Kidney tubule cell (primary cell): ENCODE results near the gene CH25H.
"Not testable (repeated sequence)": the region's sequence is repeated elsewhere in the genome, so short reads cannot be mapped to it uniquely, and the experiment has no call there.

Experiments used
- DNase-seq: peaks from one replicate; pipeline ENCODE4 v3.0.0-alpha.2; 2018; ENCODE audit warnings: low spot score

Gene CH25H

DNA sequence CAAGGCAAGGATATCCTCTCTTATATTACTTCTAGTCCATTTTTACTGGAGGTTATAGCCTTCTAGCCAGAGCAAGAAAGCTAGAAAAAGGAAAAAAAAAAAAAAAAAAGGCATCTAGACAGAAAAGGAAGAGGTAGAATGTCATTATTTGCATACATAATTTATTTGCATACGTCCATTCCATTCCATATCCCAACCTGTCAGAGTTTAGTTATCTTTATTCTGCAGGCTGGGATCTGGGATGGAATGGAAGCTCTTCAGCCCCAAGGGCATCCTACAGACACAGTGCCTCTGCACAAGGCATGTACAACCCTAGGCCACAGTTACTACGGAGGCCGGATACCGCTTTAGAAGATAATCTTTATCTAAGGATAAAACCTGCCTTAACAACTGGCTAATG is 9.6 kb downstream of the CH25H start:
- no peak for DNase-seq

DNA sequence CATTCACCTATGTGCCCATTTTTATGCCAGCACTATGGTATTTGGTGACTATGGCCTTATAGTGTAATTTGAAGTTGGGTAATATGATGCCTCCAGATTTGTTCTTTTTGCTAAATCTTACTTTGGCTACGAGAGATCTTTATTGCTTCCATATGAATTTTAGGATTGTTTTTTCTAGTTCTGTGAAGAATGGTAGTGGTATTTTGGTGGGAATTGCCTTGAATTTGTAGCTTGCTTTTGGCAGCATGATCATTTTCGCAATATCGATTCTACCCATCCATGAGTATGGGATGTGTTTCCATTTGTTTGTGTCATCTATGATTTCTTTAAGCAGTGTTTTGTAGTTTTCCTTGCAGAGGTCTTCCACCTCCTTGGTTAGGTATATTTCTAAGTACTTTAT is 15.8 kb downstream of the CH25H start:
- not testable (repeated sequence) for DNase-seq

DNA sequence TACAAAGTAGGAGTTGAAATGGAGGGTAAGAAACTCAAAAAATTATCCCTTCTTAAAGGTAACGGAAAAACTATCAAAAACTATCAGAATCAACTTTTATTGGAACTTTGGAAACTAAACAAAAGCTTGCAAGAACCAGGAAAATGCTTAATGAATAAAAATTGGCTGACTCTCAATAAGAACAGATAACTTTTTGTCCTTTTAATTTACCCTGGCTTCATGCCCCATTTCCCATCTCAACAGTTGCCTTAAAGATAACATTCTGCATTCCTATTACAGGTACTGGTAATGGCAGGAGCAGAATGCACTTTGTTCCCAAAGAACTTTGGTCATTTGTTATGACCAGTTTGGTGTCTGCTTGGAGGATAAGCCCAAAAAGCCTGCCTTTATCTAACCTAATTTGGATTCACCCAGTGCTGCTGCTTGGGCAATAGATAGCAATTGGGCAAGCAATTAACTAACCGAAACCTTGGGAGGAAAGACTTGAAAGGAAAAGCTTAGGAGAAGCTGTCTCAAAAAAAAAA is 17.8 kb downstream of the CH25H start:
- no peak for DNase-seq

DNA sequence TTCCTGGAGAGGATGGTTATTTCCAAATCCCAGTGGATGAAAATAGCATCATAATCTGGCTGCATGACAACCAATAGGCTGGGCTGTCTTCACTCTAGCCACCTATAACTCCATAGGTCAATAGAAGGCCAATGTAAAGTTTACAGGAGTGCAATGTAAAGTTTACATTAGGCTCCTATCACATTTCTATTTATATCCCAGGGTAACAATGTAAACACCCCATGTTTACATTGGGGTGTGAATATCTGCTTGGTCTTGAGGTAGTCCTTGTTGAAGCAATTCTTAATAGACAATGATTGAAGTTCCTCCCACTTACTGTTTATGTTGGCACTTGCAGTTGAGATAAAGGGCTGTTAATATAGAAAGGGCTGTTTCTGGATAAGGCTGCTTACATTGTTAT is 21.5 kb downstream of the CH25H start:
- DNase-seq: no peak

DNA sequence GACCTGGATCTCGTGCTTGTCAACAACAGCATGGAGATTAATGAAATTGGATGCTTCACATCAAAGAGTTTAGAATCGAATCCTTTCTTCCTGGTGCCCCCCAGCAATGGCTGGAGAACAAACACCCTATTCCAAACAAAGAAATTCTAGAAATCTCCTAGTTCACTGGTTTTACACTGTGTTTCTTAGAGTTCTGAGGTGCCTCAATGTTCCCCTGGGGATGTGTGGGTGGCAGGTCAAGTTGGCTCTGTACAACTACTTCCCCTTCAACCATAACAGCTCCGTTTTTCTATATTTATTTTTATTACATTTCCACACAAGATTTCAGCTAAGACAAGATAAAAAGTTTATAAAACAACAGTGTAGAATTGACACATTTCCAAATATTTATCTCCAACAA is 22.5 kb downstream of the CH25H start:
- DNase-seq: no peak

DNA sequence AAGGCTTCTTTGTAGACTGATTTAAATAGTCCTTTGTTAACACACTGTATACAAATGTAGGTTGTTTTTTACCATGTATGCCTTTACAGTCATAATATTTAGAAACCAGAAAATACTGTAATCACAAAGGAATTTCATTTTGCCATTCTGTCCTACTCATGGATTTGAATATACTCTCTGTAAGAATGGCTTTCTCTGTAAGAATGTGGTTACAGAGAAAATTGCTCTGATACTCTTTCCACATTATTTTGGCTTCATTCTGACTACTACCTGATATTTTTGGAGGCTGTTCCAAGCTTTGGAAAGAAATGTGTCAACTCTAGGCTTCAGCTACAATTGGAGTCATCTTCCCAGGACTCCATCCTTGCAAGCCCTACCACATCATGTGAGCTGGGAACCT is 23.5 kb downstream of the CH25H start:
- no peak for DNase-seq

DNA sequence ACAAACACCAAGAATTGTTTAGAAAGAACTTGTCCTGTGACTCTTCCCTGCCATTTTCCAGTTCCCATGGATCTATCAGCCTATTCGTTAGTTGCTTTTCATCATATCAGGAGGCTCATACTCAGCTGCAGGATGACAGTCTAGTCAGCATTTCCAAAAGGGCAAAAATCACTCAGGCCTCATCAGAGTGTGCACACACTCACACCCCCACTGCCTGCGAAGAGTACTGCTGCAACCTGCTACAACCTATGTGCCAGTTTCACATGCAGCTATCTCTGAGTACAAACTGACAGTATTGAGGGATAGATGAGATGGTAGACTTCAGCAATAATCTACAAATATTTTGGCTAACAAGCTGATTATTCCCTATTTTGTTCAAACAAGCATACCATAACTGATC is 24.2 kb downstream of the CH25H start:
- DNase-seq: no peak

DNA sequence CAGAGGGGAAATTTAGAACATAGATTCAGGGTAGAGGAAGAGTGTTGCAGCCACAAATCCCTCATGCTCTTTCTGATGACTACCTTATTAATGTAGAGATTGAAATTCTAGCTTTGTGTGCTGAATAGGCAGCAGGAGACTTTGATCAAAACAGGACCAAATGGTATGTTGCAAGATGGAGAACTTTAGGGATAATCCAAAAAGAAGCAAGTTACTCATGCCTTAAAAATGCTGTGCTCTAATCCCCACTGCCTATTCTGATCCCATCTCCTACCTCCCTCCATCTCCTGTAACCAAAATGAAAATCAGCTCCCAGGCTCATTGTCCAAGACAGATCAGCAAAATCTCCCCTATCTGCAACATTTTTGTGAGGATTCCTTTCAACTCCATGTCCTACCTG is 31.3 kb downstream of the CH25H start:
- DNase-seq: no peak

DNA sequence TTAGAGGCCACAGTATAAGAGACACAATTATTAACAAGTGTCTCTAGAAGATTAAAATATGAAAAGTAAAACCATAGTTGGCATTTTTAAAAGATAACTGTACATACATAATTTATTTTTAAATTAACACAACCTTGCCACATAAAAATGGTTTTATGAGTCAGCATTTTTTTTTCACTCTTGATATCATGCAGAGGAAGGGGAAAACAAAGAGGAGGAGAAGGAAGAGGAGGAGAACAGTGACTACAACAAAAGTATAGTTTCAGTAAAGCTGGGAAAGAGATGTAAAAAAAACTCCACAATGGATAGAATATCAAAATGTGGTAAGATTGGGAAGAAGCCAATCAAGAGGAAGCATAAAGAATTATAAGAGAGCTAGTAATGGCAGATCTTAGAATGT is 34.0 kb downstream of the CH25H start:
- no peak for DNase-seq

DNA sequence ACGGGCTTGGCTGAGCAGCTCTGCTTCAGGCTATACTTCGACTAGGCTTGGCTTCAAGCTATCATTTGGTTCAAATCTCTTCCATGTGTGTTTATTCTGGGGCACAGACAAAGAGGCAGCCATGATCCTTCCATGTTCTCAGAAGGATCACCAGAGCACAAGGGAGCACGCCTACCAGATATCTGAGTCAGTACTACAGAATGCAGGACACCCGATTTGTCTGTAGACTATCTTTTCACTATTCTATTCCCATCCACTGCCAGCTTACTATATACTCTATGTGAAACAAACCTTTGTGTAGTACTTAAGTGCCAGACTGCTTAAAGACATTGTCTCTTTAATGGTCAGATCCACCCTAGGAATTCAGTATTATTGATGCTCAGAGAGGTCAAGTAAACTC is 35.1 kb downstream of the CH25H start:
- DNase-seq: no peak

DNA sequence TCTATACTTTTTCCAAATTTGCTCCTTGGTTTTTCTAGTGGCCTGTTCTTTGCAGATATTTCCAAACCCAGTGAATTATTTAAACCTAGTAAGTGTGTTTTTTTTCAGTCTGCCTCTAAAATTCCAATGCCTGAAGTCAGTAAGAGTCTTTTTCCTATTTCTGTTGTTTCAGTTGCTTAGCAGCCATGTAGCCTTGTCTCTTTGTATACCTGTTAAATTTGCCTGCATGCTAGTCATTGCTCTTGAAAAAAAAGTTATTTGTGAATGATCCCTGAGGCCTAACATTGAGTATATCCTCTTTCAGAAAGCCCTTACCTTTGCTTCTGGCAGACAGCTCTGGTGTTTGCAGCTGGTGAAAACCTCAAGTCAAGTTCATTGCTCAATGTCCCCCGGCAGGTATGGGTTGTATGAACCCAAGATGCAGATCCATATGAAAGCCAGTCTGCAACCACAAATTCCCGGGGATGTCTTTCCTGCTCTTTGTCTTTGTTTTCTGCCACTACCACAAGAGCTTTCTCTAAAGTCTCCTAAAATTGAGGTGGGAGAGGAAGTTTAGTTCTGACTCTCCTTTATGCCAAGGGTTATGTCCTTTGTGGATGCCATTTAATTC is 35.7 kb downstream of the CH25H start:
- DNase-seq: no peak

DNA sequence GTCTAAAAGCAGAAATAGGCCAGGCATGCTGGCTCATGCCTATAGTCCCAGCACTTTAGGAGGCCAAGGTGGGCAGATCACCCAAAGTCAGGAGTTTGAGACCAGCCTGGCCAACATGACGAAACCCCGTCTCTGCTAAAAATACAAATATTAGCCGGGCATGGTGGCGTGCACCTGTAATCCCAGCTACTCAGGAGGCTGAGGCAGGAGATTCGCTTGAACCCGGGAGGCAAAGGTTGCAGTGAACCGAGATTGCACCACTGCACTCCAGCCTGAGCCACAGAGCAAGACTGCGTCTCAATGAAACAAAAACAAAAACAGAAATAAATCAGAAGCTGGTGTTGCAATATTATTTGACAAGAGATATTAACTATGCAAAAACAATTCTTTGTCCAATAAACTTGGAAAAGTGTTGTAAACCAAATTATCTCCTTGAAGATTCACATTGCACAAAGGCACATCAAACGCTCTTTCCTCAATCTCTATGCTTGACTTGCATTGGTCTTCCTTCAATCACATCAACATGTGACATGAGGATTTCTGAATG is 38.7 kb downstream of the CH25H start:
- not testable (repeated sequence) for DNase-seq

DNA sequence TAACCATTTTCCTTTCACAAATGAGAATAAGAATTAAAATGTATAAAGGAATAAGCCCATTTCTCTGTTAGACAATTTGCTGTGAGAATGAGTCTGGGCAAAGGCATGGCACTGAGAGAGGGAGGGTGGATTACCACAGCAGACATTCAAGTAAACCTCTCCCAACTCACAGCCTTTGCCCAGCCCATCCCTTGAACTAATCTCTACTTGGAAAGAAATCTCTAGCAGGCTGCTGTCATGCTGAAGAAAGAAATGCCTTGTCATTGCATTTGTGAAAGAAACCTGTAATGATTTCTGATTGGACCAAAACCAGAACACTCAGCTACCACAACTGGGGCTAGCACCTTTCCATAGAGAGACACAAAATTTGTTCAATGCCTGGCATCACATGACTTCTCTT is 39.2 kb downstream of the CH25H start:
- no peak for DNase-seq

DNA sequence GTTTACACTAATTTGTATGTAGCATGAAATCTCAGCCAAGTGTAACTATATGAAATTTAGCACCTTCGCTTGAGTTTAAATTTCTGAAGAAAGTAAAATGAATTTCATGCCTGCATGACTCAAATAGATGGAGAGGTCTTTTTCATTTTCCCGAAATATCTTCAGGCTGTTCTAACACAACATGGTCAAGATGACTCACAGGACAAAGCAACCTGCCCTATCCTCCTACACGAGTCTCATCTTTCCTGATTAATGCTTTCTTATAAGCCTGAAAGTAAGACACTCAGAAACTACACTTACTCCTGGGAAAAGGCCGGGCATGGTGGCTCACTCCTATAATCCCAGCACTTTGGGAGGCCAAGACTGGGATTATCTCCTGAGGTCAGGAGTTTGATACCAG is 41.2 kb downstream of the CH25H start:
- no peak for DNase-seq

DNA sequence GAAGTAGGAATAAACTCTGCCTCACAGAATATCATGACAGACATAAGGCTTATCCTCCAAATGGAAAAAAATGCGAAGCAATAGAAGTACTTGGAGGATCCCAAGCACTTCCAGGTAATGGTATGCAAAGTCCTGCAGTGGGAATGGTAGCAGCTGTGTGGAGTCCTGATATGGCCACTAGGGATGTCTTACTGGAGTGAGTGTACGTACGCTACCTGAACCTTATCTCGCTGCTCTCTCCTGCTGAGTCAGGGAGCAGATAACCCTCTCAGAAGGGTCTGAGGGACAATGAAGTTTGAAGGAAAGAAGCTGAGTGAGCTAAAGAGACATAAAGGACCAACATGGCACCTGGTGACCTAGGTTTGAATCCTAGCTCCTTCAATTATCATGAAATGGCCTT is 42.2 kb downstream of the CH25H start:
- DNase-seq: no peak

DNA sequence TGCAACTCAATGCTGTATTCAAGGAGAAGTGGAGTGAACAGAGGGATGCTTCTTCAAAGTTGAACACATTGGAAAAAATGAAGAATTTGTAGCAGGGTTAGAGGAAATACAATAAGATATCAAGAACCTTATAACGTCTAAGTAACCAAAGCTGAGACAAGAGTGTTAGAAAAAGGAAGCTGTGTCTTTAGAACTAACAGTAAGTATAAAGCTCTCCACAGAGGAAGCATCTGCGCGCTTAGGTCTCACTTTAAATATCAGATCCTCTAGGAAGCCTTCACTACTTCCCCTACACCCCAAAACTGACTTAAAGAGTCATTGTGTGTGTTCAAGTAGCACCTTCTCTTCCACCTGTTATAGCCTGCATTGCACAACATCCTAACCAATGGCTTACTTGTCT is 43.0 kb downstream of the CH25H start:
- DNase-seq: no peak

DNA sequence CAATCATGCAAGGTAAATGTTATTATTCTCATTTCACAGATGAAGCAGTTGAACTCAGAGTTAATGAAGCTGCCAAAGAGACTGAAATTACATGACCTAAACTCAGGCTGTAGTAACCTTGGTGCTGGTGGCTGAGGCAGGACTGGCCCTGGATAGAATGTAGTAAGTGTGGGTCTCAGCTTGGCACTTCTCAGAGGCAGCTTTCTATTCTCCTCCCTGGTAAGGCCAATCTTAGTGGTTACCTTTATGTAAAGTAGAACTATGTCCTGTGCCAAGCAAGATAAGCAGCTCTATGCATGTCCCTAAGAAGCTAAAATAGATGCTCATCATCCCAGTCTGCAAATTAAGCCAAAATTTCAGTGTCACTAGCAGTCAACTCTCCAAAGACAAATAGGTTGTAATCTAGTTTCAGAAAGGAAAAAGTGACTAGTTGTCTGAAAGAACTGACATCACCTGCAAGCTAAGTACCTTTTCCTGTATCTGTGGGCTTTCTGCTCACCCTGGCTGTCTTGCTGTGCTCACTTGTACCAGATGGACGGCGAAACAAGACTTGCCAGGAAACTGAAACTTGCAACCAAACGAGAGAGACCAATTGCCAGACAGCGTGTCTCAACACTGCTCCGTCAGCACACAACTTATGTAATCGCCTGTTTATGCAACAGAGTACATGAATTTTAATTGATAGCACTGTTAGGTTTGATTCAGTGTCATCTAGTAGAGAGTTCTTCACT is 43.7 kb downstream of the CH25H start:
- no peak for DNase-seq

DNA sequence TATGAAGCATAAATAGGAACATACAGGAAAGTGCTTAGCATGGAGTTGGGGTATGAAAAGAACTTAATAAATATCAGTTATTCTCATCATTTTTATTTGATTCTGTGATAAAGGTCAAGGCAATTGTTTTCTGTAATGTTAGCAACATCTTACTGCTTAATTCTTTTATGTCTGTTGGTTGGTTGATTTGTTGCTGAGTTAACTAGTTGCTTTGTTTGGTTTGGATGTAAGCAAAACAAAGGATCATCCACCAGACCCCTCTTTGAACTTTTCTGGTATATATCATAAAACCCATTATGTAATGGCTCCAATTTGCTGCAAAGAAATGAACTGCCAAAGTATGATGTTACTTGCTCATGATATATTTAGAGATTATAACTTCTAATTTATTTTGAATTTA is 44.5 kb downstream of the CH25H start:
- no peak for DNase-seq

DNA sequence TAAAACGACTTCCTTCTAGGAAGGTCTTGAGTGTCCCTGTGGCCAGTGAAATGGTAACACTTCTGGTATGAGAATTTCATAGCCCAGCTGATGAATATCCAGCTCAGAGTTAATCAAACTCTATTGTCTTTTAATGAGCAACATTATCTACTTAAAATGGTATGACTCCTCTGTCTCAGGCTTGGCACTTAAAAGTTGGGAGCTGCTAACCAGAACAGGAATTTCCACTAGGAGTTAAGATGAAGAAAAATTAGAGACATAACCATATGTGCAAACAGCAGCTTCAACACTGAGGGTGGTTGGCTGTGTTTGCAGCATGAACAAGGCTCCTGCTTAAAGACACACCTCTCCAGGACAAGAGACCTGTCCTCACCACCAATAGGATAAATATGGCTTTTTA is 46.8 kb downstream of the CH25H start:
- no peak for DNase-seq

DNA sequence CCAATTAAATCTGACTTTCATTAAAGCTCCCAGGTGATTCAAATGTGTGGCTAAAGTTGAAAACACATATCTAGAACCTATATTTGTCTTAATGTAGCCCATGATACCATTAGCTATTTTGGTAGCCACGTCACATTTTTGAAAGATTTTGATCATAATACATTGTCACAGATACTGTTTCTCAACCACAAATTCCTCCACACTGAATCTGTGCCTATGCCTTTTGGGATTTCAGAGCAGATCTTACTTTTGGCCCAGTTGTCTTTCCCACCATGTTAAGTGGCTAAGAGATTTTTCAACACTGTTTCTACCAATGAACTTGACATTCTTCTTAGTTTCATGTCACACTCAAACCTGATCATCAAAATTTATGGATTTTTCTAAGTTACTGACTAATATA is 47.4 kb downstream of the CH25H start:
- no peak for DNase-seq

DNA sequence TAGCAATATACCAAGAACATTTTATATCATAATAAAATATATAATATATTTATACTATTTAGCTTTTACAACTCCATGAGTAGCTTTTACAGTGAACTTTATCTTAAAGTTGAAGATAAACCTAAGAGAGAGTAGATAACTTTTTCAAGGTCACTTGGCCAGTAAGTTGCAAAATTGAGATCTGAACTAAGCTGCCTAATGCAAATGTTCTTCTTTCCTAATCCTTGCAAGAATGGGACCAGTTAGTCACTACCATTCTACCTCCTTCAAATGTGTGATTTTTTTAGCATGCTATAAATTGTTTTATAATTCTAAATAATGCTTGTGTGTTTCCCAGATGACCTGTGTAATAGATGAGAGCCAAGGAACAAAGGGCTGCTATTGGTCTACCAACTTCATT is 47.8 kb downstream of the CH25H start:
- no peak for DNase-seq

DNA sequence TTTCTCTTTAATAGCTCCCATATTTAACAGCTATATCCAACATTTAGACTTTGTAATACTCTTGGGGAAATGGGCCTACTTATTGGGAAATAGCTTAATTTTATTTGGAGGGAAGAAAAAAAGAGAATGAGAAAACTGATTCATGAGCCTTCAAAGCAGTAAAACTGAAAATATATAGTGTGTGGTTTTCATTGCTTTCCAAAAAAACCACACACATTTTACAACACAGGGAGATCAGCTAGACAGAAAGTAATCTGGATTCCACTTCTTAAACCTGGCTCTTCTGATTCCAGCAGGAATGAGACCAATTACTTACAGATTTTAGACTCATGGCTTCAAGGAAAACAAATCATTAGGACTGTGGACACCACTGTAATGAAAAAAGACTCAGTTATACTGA is 48.7 kb downstream of the CH25H start:
- peak; percentile 15 for DNase-seq

DNA sequence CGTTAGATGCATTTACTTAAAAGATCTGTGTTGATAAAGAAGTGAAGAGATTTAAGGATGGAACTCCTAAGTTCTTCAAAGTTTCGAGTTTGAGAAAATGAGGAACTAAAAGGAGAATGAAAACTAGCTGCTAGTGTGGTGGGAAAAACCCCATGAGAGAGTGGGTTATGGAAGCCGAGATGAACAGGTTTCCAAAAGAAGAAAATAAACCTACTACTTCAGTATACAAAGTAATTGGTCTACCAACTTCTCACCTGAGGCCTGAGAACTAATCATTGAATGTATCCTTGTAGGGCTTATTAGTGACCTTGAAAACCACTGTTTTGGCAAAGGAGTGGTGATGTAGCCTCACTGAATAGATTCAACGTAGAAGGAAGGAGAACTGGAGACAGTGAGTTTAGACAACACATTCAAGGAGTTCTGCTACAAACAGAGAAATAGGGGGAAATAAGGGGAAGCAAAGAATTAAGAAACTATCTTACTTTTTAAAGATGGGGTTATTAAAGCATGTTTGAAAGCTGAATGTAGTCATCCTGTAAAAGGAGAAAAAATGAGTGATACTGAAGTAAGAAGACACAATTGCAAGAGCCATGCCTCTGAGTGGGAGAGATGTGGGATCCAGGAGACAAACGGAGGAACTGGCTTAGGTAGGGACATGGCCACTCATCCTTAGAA is 50.8 kb downstream of the CH25H start:
- DNase-seq: no peak
